HG03135 (cell line): Measurements from ENCODE around the gene NKD2.

Experiments used
- ATAC-seq: cut with Tn5 transposase; IDR thresholded peaks from one replicate; pipeline ENCODE4 v1.9.1; 2021; ENCODE audit warnings: mild to moderate bottlenecking, moderate library complexity; ENCODE audit not compliant: unreplicated experiment

The NKD2 gene

DNA sequence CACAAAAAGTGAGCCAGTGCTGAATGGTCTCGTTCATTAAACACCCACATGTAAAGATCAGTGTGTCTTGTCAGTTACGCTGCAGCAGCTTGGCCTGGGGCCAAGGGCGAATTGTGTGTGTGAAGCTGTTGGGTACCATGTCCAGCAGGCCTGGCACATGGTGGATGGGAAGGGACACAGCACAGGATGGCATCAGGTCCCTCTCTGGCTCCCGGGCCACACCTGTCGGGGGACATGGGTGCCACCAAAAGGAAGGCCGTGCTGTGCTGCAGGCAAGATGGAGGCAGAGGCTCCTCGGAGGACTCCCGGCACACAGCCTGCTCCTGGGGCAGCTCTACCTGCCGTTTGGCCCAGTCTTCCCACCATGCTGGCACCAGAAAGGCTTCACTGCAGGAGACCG lies 32.0 kb downstream of the NKD2 start:
- no peak for ATAC-seq

- no peak for ATAC-seq
Measured at GRCh38 chr5:1041225-1042143, 32.9 kb downstream of the NKD2 start.

GRCh38 chr5:1042626-1043025 lies 34.0 kb downstream of the NKD2 start:
- ATAC-seq: no peak

GRCh38 chr5:1043327-1043726 lies 34.7 kb downstream of the NKD2 start:
- ATAC-seq: no peak

DNA sequence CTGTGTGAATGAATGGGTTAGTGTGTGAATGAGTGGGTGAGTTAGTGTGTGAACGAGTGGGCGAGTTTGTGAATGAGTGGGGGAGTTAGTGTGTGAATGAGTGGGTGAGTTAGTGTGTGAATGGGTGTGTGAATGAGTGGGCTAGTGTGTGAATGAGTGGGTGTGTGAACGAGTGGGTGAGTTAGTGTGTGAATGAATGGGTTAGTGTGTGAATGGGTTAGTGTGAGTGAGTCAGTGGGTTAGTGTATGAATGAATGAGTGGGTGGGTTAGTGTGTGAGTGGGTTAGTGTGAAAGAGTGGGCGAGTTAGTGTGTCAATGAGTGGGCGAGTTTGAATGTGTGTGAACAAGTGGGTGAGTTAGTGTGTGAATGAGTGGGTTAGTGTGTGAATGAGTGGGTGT lies 35.5 kb downstream of the NKD2 start:
- ATAC-seq: no peak

DNA sequence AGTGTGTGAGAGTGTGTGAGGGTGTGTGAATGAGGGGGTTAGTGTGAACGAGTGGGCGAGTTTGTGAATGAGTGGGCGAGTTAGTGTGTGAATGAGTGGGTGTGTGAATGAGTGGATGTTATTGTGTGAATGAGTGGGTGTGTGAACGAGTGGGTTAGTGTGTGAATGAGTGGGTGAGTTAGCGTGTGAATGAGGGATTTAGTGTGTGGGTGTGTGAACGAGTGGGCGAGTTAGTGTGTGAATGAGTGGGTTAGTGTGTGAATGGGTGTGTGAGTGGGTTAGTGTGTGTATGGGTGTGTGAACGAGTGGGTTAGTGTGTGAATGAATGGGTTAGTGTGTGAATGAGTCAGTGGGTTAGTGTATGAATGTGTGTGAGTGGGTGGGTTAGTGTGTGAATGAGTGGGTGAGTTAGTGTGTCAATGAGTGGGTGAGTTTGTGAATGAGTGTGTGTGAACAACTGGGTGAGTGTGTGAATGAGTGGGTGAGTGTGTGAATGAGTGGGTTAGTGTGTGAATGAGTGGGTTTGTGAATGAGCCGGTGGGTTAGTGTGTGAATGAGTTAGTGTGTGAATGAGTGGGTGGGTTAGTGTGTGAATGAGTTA lies 37.5 kb downstream of the NKD2 start:
- no peak for ATAC-seq

DNA sequence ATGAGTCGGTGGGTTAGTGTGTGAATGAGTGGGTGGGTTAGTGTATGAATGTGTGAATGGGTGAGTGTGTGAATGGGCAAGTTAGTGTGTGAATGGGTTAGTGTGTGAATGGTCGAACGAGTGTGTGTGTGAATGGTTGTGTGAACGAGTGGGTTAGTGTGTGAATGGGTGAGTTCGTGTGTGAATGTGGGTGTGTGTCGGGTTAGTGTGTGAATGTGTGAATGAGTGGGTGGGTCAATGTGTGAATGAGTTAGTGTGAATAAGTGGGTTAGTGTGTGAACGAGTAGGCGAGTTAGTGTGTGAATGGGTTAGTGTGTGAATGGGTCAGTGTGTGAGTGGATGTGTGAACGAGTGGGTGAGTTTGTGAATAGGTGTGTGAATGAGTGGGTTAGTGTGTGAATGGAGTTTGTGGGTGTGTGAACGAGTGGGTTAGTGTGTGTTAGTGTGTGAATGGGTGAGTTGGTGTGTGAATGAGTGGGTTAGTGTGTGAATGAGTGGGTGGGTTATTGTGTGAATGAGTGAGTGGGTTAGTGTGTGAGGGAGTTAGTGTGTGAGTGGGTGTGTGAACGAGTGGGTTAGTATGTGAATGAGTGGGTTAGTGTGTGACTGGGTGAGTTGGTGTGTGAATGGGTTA lies 38.8 kb downstream of the NKD2 start:
- ATAC-seq: no peak

GRCh38 chr5:1048162-1048721 lies 39.6 kb downstream of the NKD2 start:
- ATAC-seq: no peak

- no peak for ATAC-seq
Measured at GRCh38 chr5:1048861-1049838, 40.5 kb downstream of the NKD2 start.

DNA sequence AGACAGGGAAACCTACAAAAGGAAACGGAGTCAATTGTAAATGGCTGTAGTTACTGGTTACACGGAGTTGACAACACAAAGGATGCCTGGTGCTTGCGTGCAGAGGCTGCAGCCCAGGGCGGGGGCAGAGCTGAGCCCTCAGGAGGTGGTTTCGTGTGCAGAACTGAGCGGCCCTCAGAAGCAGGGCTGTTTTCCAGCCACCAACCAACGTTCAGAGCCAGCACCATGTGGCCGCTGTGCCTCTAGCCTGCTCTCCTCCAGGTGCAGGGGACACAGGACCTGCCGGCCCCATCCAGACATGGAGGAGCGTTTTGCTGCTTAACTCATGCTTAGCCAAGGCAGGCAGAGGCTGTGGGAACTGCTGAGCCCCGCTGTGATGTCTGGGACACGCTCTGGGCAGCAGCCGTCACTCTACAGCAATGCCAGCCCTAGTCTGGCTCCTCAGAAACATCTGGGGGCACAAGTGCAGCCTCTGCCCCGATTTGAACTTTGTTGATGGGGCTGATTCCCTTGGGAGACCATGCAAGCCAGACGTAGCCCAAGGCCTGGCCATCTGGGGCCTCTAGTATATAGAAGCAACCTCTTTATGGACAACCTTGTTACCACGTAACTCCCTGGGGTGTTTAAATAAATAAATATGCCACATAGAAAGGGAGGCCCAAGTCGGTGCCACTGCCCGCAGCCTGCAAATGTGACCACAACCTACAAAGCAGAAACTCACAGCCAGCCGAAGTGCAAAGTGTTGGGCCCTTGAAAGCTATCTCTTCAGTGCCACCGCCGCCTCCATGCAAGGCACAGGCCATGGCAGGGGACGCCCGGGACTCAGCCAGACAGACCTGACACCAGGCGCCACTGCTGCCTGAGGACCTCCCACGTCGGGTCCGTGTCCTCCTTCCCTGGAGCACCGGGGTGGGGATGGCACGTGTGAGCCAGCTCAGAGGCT lies 42.1 kb downstream of the NKD2 start:
- ATAC-seq: no peak

DNA sequence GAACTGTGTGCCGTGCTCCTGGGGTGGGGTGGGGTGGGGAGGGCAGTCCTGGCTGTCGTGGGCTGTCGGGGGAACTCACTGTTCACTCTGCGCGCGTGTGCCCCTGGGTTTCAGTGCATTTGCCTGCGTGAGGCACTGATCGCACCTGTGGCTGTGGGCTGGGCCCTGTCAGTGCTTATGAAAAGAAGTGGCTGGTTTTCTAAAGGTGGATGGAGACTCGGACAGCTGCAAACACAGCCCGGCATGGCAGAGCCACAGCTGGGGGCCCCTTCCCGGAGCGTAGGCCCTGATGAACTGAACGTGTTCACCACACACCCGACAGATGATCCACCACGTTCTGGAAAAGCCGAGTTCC lies 42.7 kb downstream of the NKD2 start:
- ATAC-seq: no peak

DNA sequence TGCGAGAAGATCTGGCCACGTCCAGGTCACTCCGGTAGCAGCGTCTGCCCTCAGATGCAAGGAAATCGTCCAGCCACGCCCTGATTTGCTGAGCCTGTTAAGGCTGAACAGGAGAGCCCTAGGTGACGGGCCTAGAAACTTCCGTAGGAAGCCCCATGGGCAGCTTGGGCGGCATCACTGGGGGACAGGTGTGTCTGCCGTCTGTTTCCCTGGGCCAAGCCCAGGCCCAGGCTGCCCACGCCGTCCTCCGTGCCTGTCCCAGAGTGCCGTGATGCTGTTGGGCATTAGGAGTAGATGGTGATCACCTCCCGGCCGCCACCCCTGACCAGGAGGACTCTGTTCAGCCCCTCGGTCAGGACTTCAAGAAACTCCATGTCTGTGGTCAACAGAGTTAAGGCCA lies 43.5 kb downstream of the NKD2 start:
- ATAC-seq: no peak

DNA sequence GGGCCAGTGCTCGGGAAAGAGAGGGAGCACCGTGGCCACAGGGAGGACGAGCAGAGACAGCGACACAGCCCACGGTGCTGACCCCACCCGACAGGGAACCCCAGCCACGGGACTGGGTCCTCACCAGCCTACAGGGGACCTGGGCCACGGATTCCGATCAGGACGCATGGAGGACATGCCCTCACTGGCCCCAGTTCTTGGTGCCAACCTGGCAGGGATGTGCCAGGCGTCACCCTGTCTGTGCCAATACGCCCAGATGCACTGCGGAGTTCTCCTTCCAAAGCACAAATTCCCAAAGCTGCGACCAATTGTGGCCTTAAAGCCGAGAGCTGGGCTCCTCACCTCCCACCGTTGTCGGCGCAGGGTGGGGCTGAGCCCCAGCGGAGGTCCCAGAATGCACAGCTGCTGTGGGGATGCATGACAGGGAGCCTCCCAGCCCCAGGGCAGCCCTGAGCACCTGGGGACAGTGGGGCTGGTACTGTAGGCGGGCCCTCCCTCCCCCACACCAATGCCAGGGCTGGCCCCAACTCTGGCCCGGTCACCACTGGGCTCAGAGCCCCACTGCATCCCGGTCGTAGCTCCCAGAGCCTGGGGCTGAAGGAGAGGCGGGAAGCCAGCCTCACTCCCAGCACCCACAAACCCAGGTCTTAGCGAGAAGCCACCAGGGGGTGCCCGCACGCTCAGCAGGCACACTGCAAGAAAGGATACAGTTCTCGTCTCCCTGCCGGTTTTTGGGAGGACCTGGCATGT lies 44.2 kb downstream of the NKD2 start:
- no peak for ATAC-seq

DNA sequence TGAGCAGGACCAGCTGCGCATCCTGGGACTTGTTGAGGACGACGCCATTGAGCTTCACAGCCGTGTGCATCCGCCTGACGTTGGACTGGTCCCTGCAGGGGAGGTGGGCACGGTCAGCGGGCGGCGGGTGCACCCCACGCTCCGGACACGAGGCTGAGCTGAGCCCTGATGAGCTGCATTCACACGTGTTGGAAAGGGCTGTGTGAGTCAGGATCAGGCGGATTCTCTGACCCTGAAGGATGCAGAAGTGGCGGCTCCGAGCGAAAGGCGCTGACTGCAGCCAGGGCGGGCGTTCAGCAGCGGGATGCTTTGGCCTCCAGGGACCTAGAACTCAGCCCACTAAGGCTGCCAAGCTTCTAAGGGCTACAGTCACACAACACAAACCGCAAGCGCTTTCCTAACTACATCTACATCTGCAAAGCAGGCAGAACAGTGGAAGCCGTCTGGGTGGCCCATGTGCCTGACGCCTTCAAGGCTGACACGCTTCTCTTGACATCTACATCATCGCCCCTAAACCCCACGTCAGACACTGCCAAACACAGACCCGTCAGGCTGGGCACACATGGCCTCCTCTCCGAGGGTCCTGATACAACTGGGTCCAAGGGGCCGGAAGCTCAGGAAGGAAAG lies 44.9 kb downstream of the NKD2 start:
- no peak for ATAC-seq

DNA sequence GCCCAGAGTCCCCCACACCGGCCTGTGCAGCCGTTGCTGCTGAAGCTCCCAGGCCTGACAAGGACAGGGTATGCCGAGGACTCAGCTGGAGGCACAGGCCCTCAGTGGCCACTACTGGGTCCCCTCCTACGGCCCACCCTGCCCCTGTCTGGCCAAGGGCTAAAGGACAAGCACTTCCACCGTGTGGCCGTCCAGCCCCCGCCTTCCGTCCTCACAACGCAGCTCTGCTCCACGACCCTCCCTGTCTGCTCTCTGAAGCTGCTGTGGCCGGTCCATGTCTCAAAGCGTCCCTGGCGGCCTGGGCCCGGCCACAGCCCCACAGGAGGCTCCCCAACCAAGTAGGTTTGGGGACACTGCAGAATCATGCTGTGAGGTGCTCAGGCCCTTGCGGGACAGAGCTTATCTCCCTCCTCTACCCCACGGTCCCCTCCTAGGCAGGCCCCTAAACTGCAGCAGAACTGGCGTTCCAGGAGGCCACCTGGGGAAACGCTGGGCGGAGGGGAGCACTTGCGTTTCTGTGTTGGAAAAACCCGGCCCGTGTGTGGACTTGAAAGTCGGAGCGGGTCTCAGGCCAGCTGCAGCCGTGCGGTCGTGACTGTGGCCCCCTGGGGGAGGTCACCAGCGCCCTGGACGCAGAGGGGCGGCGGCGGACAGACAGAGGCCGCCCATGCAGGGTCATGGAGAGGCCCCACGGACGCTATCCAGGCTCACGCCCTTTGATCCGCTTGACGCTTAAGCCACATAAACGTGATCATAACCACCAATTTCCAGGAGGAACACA lies 45.6 kb downstream of the NKD2 start:
- no peak for ATAC-seq

DNA sequence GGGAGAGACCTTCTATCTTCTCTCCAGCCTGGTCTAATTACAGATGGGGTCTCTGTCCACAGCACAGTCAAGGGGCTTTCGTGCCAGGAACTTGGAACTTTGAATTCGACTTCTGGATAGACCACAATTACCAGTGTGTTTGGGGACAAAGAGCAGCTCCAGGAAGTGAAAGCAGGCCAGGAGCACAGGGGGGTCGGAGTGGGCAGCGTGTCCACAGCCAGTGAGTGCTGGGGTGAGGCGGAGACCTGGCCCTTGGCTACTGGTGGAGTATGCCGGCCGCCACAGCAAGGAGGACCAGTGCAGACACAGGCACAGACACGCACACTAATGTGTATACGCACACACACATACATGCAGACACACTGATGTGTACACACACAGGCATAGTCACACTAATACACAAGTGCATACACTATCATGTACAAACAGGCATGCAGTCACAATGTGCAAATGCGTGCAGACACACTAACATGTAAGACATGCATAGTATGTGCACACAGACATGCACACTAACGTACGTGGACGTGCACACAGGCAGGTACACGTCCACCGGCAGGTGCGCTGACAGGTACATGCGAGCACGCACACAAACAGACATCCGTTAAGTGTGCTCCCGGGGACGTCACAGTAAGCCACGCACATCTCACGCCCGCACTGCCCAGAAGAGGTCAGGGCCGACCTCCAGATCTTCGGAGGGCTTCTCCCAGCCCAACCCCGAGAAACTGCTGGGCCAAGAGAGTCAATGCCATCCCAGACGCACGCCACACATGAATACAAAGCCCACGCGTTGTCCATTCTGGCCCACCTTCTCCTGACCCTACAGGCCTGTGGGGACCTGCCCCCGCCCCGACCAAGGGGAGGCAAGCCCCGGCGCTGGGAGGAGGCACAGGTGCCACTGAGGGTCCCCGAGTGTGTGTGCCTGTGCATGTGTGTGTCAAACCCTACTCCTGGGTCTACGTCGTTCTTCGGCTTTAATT lies 46.5 kb downstream of the NKD2 start:
- no peak for ATAC-seq
